ENCODE results near the gene VPREB1.
"Not testable (repeated sequence)": the region's sequence is repeated elsewhere in the genome, so short reads cannot be mapped to it uniquely, and the experiment has no call there.

The VPREB1 gene

GRCh38 chr22:22244316-22245250 lies at the start of gene VPREB1:
VPREB1 (plus strand) TSS chr22:22244786; CDS start chr22:22244814, 28 bp downstream.
- ATAC-seq, result no peak

DNA sequence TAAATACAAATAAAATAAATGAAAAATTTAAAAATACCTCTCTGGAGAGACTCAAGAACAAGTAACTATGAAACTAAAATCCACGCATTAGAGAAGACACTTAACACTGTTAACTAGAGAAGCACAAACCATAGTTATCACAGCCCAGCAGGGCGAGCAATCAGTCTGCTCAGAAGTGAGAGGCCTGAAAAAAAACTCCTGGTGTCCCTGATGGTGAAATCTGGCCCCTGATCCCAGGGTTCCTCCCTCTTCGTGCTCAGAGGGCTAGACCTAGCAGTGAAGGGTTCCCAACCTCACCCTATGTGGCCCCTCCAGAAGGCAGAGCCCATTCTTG lies 49.7 kb upstream of the VPREB1 start:
- ATAC-seq, result no peak

GRCh38 chr22:22195265-22196017 lies 49.1 kb upstream of the VPREB1 start:
- ATAC-seq, result peak; percentile 87 to 89

DNA sequence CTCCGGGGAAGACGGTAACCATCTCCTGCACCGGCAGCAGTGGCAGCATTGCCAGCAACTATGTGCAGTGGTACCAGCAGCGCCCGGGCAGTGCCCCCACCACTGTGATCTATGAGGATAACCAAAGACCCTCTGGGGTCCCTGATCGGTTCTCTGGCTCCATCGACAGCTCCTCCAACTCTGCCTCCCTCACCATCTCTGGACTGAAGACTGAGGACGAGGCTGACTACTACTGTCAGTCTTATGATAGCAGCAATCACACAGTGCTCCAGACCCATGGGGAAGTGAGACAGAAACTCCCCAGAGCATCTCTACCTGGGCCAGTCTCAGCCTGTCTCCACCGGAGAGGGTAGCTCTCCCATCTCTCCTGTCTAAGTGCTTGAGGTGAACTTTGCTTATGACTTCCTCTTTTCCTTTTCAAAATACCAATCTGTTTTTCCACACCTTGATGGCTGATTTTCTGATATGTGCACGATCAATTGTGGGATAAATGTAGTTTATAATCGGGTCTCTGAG lies 48.5 kb upstream of the VPREB1 start:
- no peak for ATAC-seq

DNA sequence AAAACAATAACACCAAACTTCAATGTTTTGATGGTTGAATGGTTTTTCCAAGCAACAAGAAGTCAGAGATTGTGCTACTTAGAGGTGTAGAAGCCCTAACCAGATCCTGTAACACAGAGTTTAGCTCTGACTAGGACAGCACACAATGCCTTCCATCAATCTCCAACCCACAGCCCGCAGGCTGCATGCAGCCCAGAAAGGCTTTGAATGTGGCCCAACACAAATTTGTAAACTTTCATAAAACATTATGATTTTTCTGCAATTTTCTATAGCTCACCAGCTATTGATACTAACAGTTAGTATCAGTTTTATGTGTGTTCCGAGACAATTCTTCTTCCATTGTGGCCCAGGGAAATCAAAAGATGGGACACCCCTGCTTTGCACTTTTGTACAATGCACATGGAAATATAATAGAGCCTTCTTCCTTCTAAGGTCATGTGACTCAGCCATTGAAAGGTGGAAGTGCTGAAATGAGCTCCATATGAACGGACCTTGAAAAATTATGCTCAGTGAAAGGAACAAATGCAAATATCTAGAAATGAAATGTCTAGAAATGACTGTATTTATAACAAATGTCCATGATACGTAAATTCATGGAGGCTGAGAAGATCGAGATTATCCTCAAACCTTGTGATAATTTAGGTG lies 47.6 kb upstream of the VPREB1 start:
- ATAC-seq, result no peak

- no peak for ATAC-seq
These were observed 46.6 kb upstream of the VPREB1 start for GRCh38 chr22:22197993-22198402.

DNA sequence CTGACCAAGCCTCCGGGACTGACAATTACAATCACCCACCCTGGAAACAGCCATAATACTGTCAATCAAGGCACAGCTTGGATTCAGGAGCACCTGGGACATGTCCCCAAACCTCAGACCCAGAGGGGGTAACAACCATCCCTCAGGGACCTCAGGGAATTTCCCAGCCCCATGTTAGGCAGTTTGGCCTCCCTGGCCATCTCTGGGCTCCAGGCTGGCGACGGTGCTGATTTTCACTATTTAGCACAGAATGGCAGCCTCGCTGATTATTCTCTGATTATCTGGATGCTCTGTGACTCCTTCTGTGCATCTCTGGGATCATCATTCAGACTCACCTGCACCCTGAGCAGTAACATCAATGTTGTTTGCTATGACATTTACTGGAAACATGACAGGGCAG lies 45.8 kb upstream of the VPREB1 start:
- no peak for ATAC-seq

DNA sequence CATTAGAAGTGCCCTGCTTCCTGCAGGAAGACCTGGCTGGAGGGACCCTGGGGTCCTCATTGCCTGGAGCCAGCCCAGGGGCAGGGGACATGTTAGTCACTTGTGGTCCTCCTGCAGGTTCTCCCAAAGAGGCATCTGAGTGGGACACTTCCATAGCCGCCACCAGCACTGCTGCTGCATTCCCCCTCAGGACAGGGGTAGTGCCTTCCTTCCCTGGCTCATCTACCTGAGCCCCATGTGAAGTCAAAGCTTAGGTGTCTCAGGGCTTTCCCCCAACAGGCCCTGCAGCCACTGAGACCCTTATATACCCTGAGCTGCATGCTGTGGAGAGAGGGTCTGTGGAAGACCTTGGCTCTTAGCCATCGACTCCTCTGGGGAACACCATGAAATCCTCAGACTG lies 45.0 kb upstream of the VPREB1 start:
- no peak for ATAC-seq

DNA sequence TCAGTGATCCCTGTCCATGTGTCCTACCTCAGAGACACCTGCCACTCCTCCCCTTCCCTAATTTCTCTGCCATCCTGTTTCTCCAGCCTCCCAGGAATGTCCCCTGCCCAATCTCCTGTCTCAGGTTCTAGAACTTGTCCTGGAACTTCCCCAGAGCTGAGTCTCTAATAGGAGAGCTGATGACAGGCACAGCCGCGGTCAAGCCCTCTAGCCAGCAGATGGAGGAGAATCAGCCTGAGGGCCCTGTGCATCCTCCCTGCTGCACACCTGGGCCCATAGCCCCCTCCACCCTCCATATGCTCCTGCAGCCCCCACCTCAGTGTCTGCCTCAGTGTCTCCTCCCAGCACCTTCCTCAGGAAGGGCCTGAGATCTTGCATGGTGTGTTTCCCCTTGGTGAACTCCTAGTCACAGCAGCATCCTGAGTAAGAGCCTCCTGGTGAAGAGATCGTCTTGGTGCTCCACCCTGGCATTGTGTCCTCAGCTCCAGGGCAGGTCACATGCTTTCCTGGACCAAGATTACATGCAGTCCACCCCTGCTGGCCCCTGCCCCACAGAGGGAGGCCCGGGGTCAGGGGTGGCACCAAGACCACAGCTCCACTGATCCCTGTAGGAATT lies 43.9 kb upstream of the VPREB1 start:
- no peak for ATAC-seq

- peak in 1 of 2 donors; percentile 70 for ATAC-seq
These were observed 43.2 kb upstream of the VPREB1 start for GRCh38 chr22:22201185-22201929.

GRCh38 chr22:22201930-22202343 lies 42.6 kb upstream of the VPREB1 start:
- no peak for ATAC-seq

GRCh38 chr22:22203048-22203971 lies 41.3 kb upstream of the VPREB1 start:
- ATAC-seq, result no peak

GRCh38 chr22:22207845-22208564 lies 36.6 kb upstream of the VPREB1 start:
- ATAC-seq, result peak; percentile 56 to 59

DNA sequence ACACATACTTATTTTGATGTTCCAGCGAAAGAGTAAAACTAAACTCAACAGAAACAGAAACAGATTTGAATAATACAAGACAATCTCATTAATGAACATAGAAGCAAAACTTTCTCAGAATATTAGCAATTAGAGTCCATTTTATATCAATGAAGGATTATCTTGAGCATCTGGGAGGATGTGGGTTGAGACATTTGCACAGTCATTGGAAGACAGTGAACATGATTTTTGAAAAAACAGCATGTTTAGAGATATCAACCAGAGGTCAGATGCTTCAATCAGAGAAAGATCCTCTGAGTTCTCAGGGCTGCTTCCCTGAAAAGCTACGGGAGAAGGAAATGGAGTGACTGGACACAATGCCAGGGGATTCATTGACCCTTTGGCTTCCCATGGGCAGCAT lies 35.9 kb upstream of the VPREB1 start:
- no peak for ATAC-seq

- not testable (repeated sequence) for ATAC-seq
These were observed 35.4 kb upstream of the VPREB1 start for GRCh38 chr22:22209080-22209640.

DNA sequence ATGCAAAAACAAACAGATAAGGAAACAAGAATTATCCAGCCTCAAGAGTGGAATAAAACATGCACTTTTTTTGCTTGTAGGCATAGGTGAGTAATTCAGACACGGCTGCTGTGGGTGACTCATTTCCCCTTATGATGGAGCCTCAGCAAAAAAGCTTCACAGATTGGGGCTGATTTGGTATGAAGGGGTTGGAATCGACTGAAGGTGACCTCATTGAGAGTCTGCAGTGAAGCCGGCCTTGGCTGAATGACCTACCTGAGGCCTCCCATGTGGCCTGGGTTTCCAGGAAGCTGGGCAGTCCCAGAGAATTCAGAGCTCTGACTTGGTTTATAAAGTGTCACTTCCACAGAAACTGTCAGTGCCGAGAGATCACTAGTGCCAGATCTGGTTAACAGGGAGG lies 34.2 kb upstream of the VPREB1 start:
- peak; percentile 91 to 94 for ATAC-seq

- peak; percentile 22 to 34 for ATAC-seq
These were observed 33.4 kb upstream of the VPREB1 start for GRCh38 chr22:22210889-22211833.

DNA sequence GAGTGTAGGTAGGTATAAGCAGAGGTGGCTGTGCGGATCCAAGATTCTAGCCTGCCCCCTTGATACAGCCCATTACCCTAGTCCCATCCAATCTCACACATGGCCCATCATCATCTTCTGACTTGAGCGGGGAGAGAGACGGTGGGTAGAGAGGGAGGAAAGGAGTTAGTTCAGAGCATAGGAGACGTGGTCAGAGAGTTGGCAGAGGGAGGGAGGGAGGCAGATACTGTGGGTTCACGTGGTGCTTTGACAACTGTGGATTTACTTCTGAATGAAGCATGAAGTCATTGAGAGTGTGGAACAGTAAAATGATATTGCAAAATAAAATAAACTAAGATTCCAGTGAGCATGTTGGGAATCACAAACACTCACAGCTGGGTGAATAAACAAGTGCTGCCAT lies 31.4 kb upstream of the VPREB1 start:
- ATAC-seq, result no peak

Measured in activated CD4-positive, CD25-positive, alpha-beta regulatory T cell treated with anti-CD3 and anti-CD28 coated beads, Interleukin-2, amount 50 U/mL, for 24 hours (primary cell).